ENCODE data around the gene VRK3.

The VRK3 gene

DNA sequence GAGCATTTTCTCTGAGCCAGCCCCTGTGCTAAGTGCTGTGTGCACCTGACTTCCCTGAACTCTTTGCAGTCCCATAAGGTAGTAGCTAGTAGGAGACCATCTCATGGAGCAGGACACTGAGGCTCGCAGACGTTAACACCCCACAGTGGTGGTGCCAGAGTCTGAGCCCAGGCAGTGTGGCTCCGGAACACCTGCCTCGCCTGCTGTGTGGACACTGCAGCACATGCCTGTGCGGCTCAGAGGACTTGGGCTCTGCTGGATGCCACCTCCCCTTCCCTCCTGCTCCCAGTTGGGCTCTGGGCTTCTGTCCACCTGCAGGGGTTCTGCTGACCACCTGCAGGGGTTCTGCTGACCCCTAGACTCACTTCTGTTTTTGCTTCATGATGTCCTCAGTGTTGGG is 37.2 kb downstream of the VRK3 start:
- Histone ChIP-seq H3K36me3 (ENCODE audit: insufficient read depth) (no peaks in the 10 kb centered on the region), H4K20me1 (ENCODE audit: insufficient read depth) (no peaks in the 10 kb centered on the region), H3K4me2 (no peak overlapping the region), H3K27ac (no peak overlapping the region), H3K4me3 (IDR thresholded peaks at IDR 0.05; ENCODE audit: insufficient read depth, low read depth, low read length) (no peak overlapping the region), H3K79me2 (ENCODE audit: insufficient read depth, low read depth) (no peaks in the 10 kb centered on the region), H3K9ac (no peak overlapping the region), H2AFZ (ENCODE audit: low read depth) (no peak overlapping the region), H3K27me3 (ENCODE audit: insufficient read depth, low read depth) (no peaks in the 10 kb centered on the region), H3K4me1 (ENCODE audit: low read depth, poor library complexity, severe bottlenecking) (no peaks in the 10 kb centered on the region)
- TF ChIP-seq CTCF (conservative IDR thresholded peaks at IDR 0.05; ENCODE audit: low read depth, low read length) = no peak

- H3K36me3 ChIP-seq (ENCODE audit: insufficient read depth) = no peaks in the 10 kb centered on the region
- H3K4me2 ChIP-seq = no peak overlapping the region
- TF ChIP-seq CTCF (conservative IDR thresholded peaks at IDR 0.05; ENCODE audit: low read depth, low read length) = no peak
- H3K27me3 ChIP-seq (ENCODE audit: insufficient read depth, low read depth) = no peaks in the 10 kb centered on the region
- H4K20me1 ChIP-seq (ENCODE audit: insufficient read depth) = no peaks in the 10 kb centered on the region
- no peak overlapping the region for H2AFZ ChIP-seq (ENCODE audit: low read depth)
- H3K27ac ChIP-seq = no peak overlapping the region
- no peaks in the 10 kb centered on the region for H3K4me1 ChIP-seq (ENCODE audit: low read depth, poor library complexity, severe bottlenecking)
- no peak overlapping the region for H3K9ac ChIP-seq
- no peaks in the 10 kb centered on the region for H3K79me2 ChIP-seq (ENCODE audit: insufficient read depth, low read depth)
- no peak overlapping the region for H3K4me3 ChIP-seq (IDR thresholded peaks at IDR 0.05; ENCODE audit: insufficient read depth, low read depth, low read length)
Observed at GRCh38 chr19:49987159-49987698, 37.9 kb downstream of the VRK3 start.

GRCh38 chr19:49986354-49986753 is 38.8 kb downstream of the VRK3 start:
- Histone ChIP-seq H3K27ac (no peak overlapping the region), H3K4me3 (IDR thresholded peaks at IDR 0.05; ENCODE audit: insufficient read depth, low read depth, low read length) (no peak overlapping the region), H3K79me2 (ENCODE audit: insufficient read depth, low read depth) (no peaks in the 10 kb centered on the region), H3K4me1 (ENCODE audit: low read depth, poor library complexity, severe bottlenecking) (no peaks in the 10 kb centered on the region), H2AFZ (ENCODE audit: low read depth) (no peak overlapping the region), H3K9ac (no peak overlapping the region), H4K20me1 (ENCODE audit: insufficient read depth) (no peaks in the 10 kb centered on the region), H3K36me3 (ENCODE audit: insufficient read depth) (no peaks in the 10 kb centered on the region), H3K27me3 (ENCODE audit: insufficient read depth, low read depth) (no peaks in the 10 kb centered on the region), H3K4me2 (no peak overlapping the region)
- no peak for TF ChIP-seq CTCF (conservative IDR thresholded peaks at IDR 0.05; ENCODE audit: low read depth, low read length)

DNA sequence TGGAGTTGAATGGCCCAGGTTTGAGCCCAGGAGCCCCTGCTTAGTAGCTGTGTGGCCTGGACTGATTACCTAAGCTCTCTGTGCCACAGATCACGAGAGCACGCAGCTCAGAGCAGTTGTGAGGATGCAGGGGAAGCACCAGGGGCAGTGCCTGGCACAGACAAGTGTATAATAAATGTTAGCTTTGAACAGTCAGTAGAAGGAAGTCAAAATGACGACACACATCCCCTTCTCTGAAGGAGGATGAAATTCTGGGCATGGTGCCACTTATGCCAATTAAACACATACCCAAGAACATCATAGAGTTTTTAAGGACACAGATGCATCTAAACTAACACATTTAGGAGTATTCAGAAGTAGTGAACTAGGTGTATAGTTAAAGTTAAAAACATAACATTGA is 39.3 kb downstream of the VRK3 start:
- no peak overlapping the region for H3K27ac ChIP-seq
- no peak overlapping the region for H3K4me2 ChIP-seq
- no peaks in the 10 kb centered on the region for H3K4me1 ChIP-seq (ENCODE audit: low read depth, poor library complexity, severe bottlenecking)
- no peak overlapping the region for H2AFZ ChIP-seq (ENCODE audit: low read depth)
- no peaks in the 10 kb centered on the region for H3K79me2 ChIP-seq (ENCODE audit: insufficient read depth, low read depth)
- H3K27me3 ChIP-seq (ENCODE audit: insufficient read depth, low read depth) = no peaks in the 10 kb centered on the region
- H3K4me3 ChIP-seq (IDR thresholded peaks at IDR 0.05; ENCODE audit: insufficient read depth, low read depth, low read length) = no peak overlapping the region
- H3K36me3 ChIP-seq (ENCODE audit: insufficient read depth) = no peaks in the 10 kb centered on the region
- no peak overlapping the region for H3K9ac ChIP-seq
- TF ChIP-seq CTCF (conservative IDR thresholded peaks at IDR 0.05; ENCODE audit: low read depth, low read length) = no peak
- no peaks in the 10 kb centered on the region for H4K20me1 ChIP-seq (ENCODE audit: insufficient read depth)
